Activated CD4-positive, alpha-beta T cell treated with anti-CD3 and anti-CD28 coated beads, Interleukin-10, Interleukin-2, amounts not matched to agents 100 ng/mL and 50 ng/mL, durations not matched to agents 16 hours and 8 hours (primary cell): ENCODE data around the gene SLIT3.

Experiments
- DNase-seq: peaks from one replicate; pipeline ENCODE4 v3.0.0-alpha.2; 2020

Gene SLIT3

DNA sequence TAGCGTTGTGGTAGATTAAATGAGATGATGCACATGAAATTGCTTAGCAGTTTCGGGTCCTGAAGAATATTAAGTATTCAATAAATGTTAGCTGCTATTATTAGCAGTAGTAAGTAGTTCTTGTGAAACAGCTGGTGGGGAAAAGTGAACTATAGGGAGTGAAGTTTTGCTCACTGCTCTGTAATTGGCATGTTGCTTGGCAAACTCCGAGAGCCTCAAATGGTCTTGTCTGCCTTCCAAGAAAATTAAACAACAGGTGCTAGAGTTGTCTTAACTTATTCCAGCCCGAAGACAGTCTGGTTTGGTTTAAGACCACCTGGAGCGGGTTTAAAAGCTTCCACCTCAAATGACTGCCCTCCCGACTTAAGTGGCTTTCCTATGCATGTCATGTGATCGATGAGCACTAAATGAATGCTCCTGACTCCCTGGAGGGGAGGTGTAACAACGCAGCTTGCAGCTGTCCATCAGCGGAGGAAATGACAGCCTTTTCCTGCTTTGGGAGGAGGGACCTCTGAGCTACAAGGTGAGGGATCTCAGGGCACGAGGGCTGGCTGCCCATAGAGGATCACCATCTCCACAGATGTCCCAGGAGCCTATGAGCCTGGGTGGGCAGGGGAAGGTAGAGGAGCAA is 518.9 kb downstream of the SLIT3 start:
- DNase-seq, result no peak

DNA sequence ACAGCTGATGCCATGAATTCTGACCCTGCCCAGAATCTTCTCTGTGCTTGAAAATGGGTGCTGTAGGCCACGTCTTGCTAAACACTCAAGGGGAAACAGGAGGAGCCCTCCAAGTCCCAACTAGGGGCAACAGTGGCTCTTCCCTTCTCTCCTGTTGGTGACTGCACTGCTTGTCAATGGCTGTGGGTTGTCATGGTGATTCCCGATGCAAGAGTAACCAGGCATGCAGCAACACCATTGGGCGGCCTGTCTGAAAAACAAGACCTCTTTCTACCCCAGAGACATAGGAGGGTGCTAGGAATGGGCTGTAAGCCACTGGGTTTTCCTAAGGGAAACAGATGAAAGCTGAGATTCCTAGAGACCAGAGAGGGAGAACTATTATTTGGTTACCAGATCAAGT is 520.1 kb downstream of the SLIT3 start:
- DNase-seq, result no peak

DNA sequence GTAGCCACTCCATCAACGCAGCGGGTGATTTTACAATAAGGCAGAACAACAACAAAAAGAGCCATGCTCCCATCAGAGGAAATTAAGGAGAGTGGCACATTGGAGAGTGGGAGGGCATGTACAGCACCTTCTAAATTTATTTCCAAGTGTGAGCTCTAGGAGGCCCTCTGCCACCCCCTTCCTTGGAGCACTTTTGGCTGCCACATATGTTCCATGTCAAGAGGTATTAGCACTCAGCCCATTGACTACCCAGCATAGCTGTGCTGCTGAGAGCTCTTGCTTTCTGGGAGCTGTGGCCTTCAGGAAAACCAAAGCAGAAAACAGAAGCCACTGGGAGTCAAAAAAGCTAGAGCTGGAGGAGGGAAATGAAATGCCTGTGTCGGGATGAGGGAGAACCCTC is 521.6 kb downstream of the SLIT3 start:
- no peak for DNase-seq

DNA sequence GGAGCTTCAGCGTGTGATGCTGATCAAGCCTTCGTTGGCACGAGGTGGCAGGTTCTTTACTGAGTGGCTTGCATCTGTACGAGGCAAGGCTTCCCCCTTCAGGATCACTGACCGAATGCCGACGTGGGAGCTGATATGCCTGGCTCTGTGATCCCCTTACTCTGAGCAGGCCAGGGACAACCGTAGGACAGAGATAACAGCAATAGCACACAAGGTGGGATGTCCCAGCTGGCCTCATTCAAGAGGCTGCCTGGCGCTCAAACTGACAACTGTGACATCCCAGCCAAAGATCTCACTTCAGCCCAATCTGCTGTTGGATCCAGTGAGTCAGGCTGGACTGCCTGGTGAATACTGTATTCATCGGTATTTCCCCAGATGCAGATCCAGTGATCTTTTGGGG is 522.4 kb downstream of the SLIT3 start:
- no peak for DNase-seq

DNA sequence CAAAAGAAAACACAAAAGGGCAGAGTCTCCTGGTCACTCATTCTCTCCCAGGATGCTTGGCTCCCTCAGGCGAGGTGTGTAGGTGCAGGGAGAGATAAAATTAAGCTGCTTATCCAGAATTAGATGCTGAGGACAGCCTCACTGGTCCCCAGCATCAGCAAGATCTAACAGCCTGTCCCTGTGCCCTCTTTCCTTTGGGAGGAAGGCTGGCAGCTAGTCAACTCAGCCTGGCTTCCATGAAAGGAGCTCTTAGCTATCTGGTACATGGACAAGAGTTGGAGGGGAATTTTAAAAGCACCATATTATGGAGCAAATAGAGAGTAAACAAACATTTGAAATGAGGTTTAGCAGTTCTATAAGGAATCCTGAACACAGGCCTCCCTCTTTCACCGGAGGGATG is 523.3 kb downstream of the SLIT3 start:
- no peak for DNase-seq

DNA sequence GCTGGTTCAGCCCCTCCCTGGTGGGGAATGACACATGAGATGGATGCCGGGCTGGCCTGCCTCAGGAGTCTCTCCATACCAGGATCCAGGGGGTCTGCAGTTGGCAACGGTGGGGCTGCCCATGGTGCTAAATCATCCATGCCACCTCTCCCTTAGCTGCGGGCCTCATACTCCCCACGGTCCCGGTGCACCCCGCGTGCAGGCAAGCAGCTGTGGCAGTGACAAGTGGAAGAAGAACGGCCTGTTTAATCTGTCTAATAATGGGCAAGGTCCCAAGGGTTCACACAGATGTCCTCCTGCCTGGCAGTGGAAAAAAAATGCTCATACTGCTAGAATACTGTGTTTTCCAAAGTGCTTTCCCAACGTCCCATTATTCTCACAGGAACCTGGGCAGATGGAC is 524.9 kb downstream of the SLIT3 start:
- no peak for DNase-seq

DNA sequence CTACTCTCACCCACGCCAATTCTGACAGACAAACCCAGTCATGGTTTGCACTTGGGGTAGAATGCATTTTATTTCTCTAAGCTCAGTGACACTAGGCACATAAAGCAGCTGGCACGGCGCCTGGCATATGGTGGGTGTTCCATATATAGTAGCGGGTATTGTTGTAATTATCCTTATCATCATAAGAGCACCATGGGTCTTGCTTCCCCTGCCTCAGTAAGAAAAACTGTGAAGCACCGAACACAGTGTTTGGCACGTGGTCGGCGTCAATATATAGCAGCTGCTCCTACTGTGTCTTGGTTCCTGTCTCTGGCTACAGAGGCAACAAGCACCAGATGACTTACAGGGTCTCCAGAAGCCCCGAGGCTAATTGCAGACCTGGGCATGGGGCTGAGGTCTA is 527.7 kb downstream of the SLIT3 start:
- no peak for DNase-seq

DNA sequence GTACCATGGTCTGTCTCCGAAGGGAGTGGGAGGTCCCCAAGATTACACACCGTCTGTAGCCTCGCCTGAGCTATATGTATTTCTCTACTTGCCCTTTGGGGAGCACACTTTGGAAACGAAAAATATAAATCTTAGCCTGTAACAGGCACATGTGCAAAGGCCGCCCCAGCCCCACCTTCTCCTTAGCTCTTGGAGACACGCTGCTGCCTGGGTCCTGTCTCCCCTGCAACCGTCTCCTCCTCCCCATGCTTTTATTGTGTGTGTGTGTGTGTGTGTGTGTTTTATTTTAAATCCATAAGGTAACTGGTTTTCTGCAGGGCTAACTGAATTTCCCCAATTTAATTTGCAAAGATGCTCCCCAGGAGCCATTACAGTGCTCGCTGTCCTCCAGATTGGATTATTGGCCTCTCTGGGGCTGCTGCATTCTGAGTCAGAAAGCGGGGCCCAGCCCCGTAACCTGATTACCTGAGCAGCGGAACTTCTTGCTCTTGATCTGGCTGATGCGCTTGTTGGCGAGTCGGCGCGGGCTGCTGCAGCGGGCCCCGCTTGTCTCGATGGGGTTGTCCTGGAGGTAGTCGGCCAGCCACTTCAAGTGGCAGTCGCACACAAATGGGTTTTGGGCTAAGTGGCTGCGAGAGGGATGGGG is 528.5 kb downstream of the SLIT3 start:
- no peak for DNase-seq

DNA sequence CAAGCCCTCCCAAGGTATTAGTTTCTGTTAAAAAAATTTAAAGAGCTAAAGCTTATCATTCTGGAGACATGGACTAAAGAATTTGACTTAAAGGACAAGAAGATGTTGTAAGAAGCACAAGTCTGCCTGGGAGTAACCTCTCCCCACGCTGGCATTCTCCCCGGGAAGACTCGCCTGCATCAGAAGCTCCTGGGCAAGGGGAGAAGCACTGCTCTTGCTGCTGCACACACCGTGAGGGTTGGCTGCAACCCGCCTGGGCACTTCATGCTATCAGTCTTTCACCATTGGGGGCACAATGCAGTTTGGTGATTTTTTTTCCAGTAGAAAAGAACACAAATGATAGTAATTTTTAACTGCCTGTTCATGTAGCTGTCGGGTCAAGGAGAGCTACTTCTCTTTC is 529.3 kb downstream of the SLIT3 start:
- DNase-seq, result no peak

DNA sequence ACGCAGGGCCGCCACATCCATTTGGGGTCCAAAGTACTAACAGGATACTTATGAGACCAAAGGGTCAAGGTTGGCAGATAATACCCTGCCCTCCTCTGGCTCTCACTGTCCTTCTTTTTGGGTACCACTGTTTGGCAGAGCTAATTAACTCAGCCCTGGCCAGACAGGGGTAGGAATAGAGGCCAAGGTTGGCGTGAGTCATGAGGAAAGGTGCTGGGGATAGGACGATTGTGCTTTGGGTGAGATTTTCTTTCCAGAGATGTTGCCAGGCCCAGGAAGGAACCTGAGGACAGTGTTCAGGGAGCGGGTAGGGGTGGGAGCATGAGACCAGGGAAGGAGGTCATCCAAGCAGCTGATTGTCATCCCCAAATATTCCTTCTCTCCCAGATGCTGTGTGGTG is 529.9 kb downstream of the SLIT3 start:
- no peak for DNase-seq

DNA sequence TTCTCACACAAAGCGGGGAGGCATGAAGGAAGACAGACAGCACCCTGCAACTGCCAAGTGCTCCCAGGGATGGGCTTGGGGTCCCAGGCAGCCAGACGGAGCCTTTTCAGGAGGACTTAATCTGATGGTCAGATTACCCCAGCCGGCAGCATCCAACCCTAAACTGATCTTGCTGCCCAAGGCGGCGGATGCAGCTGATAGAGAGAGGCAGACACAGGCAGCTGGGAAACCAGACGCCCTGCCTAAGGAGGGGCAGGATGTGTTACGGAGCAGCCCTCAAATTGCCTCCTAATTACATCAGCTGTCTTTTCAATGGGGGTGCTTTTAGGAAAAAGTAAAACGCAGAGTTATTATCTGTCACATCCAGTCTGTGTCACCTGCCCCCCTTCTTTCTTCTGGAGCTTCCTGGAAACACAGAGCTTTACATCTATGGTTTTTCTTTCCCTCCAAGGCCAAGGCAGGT is 530.9 kb downstream of the SLIT3 start:
- DNase-seq, result no peak

DNA sequence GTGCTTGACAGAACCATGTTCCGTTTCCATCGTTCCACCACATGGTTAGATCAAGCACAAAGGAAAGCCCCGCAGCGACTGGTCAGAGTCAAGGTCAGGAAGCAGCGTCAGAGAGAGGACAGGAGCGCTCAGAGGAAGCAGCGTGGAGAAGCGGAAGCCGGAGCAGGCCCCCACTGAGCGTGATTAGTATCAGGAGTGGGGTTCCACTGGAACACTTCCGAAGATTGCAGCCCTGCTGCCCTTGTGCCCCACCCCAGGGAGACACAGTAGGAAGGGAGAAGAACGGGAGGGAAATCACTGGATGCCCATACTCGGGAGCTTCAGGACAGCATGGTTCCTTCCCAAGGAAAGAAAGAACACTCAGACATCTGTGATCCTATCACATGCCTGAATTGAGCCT is 532.8 kb downstream of the SLIT3 start:
- DNase-seq, result no peak

DNA sequence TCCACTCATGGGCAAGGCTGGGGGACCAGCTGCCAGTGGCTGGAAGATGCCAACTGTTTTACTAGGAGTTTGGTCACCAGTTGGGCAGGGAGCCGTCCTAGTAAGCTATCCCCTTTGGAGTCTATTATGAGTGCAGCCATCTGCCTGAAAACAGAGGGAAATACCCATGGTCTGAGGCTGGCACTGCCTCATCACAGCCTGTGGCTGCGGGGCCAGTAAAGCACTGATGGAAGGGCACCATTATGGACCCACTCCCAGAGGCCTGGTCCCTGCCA is 534.6 kb downstream of the SLIT3 start:
- DNase-seq, result no peak

DNA sequence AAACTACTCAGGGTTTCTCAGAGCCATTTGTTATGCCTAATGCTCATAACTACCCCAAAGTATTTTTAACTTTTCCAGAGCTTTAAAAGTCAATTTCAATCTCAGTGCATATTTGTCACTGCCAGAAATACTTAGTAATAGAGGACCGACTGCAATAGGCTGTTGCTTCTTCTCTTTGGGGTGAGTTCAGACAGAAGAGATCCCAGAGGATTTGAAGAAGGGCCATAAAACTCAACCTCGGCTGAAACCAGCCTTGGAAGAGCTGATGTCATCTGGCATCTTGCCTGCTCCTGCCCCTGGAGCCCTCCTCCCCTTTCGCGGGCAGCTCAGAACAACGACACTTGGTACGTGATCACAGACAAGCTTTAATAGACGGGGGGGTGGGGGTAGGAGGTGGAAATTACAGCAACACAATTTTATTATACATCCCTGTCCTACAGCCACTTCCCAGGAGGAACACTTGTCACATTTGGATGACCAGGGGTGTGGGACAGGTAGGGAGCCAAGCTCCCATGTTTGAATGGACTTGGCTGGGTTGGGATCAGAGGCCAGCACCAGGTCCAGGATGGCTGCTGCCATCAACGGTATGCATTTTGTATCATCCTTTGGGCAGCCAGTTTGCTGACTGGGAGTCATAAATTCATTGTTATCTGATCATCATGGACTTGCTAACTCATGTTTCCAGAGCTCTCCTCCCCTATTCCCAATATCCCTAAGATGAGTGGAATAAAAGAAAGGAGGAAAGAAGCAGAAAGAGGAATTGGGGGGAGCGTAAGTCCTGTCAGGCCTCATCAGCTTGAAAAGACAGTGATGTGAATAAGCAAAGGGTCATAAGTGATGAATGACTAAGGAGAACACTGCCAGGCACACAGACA is 535.2 kb downstream of the SLIT3 start:
- DNase-seq, result no peak

DNA sequence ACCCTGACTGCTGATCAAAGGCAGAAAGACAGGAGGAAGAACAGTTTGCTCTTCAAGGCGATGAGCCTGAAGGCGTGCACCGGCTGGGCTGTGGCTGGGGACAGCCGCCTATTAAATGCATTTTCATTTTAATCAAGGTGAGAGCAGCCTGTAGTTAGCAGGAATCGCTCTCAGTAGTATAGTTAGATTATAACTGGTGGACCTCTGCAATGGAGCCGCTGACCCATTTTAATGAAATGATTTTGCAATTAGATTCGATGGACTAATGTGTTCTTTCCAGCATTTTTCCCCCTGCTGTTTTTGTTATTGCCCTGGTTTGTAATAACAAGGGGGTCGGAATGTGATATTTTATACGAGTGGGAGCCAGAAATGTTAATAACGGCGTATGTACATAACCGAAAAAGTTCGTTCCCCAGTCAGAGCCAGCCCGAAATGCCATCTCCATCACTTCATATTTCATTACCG is 535.8 kb downstream of the SLIT3 start:
- DNase-seq, result no peak

DNA sequence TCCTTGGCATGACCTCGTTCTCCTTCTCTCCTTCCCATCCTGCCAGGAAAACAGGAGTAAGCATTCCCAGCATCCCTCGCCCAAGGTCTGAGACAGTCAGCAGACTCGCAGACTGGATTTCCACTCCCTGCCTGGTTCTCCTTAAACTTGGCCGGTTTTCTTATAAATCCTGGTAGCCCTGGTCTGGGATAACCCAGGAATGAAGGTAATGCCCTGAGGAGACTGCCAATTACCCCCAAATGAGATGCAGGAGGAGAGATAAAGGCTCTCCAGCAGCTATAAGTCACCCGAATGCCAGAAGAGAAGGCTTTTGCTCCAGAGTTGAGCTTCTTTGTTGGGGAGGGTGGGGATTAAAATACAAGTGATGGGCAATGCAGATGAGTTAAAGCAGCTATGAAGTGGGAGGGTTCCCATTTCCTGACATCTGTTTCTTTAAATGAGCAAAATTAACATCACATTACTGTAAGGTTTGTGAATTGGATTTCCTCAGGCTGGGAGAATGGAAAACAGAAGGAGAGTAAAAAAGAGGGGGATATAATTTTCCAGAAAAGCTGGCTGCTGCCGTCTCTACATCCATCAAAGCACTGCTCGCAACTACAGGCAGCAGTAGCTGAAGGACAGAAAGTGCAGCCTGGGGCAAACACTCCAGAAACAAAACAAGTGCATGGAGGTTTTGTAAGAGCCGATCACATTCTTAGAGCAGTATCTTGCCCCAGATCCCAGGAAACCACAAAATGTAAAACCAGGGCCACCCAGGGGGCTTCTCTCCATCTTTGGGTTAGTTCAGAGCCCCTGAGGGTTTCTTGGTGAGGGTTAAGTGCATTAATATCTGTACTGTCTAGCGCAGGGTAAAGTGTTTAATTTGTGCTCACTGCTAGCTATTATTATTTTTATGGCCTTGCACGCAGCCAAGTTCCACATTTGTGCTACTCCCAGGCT is 544.2 kb downstream of the SLIT3 start:
- DNase-seq, result no peak

DNA sequence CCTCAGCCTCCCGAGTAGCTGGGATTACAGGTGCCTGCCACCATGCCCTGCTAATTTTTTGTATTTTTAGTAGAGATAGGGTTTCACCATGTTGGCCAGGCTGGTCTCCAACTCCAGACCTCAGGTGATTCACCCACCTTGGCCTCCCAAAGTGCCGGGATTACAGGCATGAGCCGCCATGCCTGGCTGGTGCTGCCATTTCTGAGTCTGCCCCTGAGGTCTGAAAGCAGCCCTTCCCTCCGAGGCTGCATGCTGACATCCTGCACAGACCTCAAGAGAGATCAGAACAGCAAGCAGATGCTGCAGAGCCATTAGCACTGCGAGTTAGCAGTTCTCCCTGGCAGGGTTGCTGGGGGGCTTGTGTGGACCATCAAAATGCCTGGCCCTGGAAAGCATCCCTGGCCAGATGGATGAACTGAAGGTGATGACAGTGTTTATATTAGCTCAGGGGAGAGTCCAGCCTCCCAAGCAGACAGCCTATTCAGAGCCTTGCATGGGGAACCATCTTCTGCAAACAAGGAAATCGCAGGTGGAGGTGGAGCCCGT is 545.3 kb downstream of the SLIT3 start:
- DNase-seq, result no peak

DNA sequence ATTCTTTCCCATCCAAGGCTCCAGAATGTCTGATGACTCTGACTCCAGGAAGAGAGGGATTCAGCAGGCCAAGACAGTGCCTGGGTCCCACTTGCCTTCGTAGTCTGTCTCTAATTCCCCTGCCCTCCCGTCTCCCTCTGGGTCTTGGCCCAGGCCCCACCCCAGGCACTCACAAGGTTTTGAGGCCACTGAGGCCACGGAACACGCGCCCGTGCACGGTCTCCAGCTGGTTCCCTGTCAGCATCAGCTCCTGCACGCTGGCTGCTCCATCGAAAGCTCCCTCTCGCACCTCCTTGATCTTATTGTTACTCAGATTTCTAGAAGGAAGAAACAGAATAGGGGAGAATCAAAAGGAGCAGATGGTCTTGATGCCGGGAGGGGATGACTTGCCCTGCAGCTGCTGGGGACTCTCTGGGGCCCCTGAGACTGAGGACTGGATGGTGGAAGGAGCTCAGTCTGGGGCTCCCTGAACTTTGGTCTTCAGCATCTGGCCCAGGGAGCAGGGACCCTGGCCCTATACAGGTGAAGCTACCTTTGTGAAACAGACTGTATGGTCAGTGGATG is 547.2 kb downstream of the SLIT3 start:
- no peak for DNase-seq

DNA sequence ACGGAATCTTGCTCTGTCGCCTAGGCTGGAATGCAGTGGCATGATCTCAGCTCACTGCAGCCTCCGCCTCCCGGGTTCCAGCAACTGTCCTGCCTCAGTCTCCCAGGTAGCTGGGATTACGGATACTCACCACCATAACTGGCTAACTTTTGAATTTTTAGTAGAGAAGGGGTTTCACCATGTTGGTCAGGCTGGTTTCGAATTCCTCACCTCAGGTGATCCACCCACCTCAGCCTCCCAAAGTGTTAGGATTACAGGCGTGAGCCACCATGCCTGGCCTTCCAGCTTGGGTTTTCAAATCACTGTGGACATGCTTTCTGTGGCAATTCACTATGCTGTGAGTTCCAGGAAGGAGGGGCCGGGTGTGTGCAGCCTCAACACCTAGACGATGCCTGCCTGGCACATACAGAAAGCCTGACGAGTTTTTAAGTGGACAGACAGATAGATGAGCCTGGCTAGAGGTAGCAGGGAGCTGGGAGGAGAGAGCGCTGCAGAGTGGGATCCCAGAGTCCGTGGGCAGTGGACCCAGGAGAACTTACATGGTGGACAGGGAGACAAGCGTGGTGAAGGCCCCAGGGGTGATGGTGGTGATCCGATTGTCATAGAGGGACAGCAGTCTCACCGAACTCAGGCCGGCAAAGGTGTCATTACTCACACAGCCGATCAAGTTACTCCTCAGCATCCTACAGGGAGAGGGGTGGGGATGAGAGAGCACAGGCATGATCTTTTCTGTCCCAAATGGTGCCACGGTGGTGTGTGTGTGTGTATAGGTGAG is 548.3 kb downstream of the SLIT3 start:
- no peak for DNase-seq

DNA sequence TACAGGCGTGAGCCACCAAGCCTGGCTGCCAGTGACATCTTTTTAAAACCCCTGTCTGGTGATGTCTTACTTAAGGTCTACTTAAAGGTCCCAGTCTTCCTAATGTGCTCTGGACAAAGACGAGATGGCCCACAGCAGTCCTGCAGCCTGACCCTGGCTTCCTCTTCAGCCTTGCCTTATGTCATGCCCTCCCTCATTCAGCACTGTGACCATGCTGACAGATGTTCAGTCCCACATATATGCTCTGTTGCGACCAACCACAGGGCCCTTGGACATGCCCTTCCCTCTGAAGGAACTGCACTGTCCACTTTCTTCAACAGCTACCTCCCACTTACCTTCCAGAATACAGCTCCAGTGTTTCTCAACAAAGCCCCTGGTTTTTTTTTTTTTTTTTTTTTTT is 548.9 kb downstream of the SLIT3 start:
- DNase-seq, result no peak

DNA sequence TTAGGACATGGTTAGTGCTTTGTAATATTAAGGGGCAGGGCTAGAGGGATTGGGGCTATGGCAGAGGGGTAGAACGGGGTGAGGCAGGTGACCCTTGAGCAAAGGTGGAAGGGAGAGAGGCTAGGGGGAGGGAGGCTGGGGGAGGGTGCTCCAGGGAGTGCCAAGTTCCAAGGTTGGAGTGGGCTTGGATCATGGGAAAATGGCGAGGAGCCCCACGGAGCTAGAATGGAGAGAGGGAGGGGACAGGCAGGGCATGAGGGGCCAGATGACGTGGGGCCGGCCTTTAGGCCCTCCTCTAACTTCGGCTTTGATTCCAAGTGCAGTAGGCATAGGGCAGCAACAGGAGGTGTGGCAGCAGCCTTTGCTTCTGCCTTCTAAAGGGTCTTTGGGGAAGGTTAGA is 550.0 kb downstream of the SLIT3 start:
- no peak for DNase-seq
